K562 (cell line): ENCODE results near the gene SCN2B. TPM values are rescaled to one million over a fixed set of nuclear protein-coding genes. Genes with fewer than 3 reads are reported as not detected.

Source experiments
- ATAC-seq: fragments of 200-7000 bp; cut with Tn5 transposase; 3 replicates; pipeline ENCODE4 v1.9.1; 2020; ENCODE audit warnings: moderate library complexity
- BruUV-seq: library from RNA; stranded (reverse); fragments of 400-500 nt; replicated peaks from 2 replicates; lab custom pipeline; 2021; lab: Mats Ljungman, UMichigan
- CTCF ChIA-PET: fragments of 300-600 bp; formaldehyde crosslinking; extraction: SDS; loops from one replicate; lab custom pipeline; 2021; ENCODE audit warnings: low intra/inter-chr PET ratio; lab: Yijun Ruan, JAX
- POLR2A ChIA-PET: fragments of 300-600, 350-650 bp; sonication (Branson Sonifier 250); formaldehyde crosslinking; extraction: SDS; loops from one replicate; lab custom pipeline; 2021; ENCODE audit warnings: antibody characterized with exemption, inconsistent platforms; lab: Yijun Ruan, JAX
- DNase-seq, 4 experiments: peaks; one replicate each; pipeline versions ENCODE4 v3.0.0 to v3.0.0-alpha.2; 2011 to 2018; ENCODE audit warnings: low spot score in 3 of 4, mixed read lengths in 3 of 4; ENCODE audit errors: extremely low read depth in 1 of 4
- FAIRE-seq: peaks from 2 replicates; lab custom pipeline; 2011; peaks lifted over from hg19 to GRCh38; lab: Jason Lieb, UNC
- H2AFZ ChIP-seq: 2 replicates; pipeline ENCODE4 v1.6.0; 2011; ENCODE audit warnings: low read depth, low read length, control low read depth, inconsistent platforms
- H3K27ac ChIP-seq: fragments of 200-600 bp; 3 replicates; pipeline ENCODE4 v1.8.0; 2011; ENCODE audit warnings: low read depth, mild to moderate bottlenecking, control low read depth, inconsistent platforms, low read length, moderate library complexity, mixed read lengths; ENCODE audit errors: extremely low read depth
- H3K27me3 ChIP-seq, 2 experiments: fragments of 300-600 bp in 1 of 2; 2 replicates in 1 of 2; 3 replicates in 1 of 2; pipeline versions ENCODE4 v1.6.0 to v1.8.0; 2011; ENCODE audit warnings: inconsistent platforms in 2 of 2, low read length in 2 of 2, mild to moderate bottlenecking in 1 of 2, mixed read lengths in 1 of 2, moderate library complexity in 1 of 2; ENCODE audit not compliant: control insufficient read depth in 2 of 2, insufficient read depth in 2 of 2
- H3K36me3 ChIP-seq: fragments of 300-600 bp; 3 replicates; pipeline ENCODE4 v1.8.0; 2011; ENCODE audit warnings: mild to moderate bottlenecking, low read length, inconsistent platforms; ENCODE audit not compliant: control insufficient read depth, insufficient read depth
- H3K4me1 ChIP-seq, 2 experiments: fragments of 200-600 bp in 1 of 2; replicated peaks in 1 of 2; 2 replicates in 1 of 2; 3 replicates in 1 of 2; pipeline versions ENCODE4 v1.5.1 to v1.8.0; 2011; ENCODE audit warnings: inconsistent platforms in 2 of 2, low read length in 2 of 2, mild to moderate bottlenecking in 1 of 2, mixed read lengths in 1 of 2, moderate library complexity in 1 of 2; ENCODE audit not compliant: control insufficient read depth in 2 of 2, insufficient read depth in 2 of 2
- H3K4me2 ChIP-seq: 2 replicates; pipeline ENCODE4 v1.6.1; 2011; ENCODE audit warnings: low read length, control low read depth, inconsistent platforms, mixed read lengths; ENCODE audit not compliant: insufficient read depth
- H3K4me3 ChIP-seq: fragments of 200-600 bp; sonication (generic), shearing (Covaris generic); 2 replicates; pipeline ENCODE4 v1.5.1; 2016; ENCODE audit warnings: control low read depth, inconsistent platforms
- H3K79me2 ChIP-seq: fragments of 200-600 bp; 3 replicates; pipeline ENCODE4 v1.8.0; 2011; ENCODE audit warnings: low read length, inconsistent platforms; ENCODE audit not compliant: control insufficient read depth, insufficient read depth
- H3K9ac ChIP-seq, 2 experiments: 2 replicates each; pipeline versions ENCODE4 v1.6.0 to v1.6.1; 2011; ENCODE audit warnings: low read depth in 2 of 2, low read length in 2 of 2, control low read depth in 1 of 2, inconsistent platforms in 1 of 2, mild to moderate bottlenecking in 1 of 2, mixed read lengths in 1 of 2; ENCODE audit not compliant: insufficient read depth in 1 of 2
- H3K9me1 ChIP-seq: one replicate; pipeline ENCODE4 v1.6.0; 2011; ENCODE audit warnings: inconsistent platforms, mild to moderate bottlenecking, low read length, moderate library complexity; ENCODE audit not compliant: control insufficient read depth, insufficient read depth
- H3K9me3 ChIP-seq: replicated peaks from 2 replicates; pipeline ENCODE4 v1.5.1; 2011; ENCODE audit warnings: low read depth, low read length, inconsistent platforms; ENCODE audit not compliant: control insufficient read depth, insufficient read depth
- H4K20me1 ChIP-seq: replicated peaks from 2 replicates; pipeline ENCODE4 v1.6.1; 2011; ENCODE audit warnings: low read length, inconsistent platforms, mixed read lengths; ENCODE audit not compliant: control insufficient read depth, insufficient read depth
- CBX1 ChIP-seq: sonication (generic); IDR thresholded peaks from 2 replicates; pipeline ENCODE4 v1.6.1; 2016; ENCODE audit warnings: antibody characterized with exemption, low read depth, mild to moderate bottlenecking
- CTCFL ChIP-seq: IDR thresholded peaks from 2 replicates; pipeline ENCODE4 v1.6.1; 2011; ENCODE audit warnings: borderline replicate concordance, low read depth, mild to moderate bottlenecking, moderate library complexity, low read length; ENCODE audit not compliant: insufficient read depth, poor library complexity, severe bottlenecking
- EWSR1 ChIP-seq: fragments of 450-650 bp; IDR thresholded peaks from 2 replicates; pipeline ENCODE4 v1.6.1; 2018; ENCODE audit warnings: borderline replicate concordance, mild to moderate bottlenecking, low read depth, moderate library complexity; ENCODE audit not compliant: partially characterized antibody
- GMEB1 ChIP-seq: fragments of 250-450 bp; sonication (Bioruptor Pico); IDR thresholded peaks from 2 replicates; pipeline ENCODE4 v1.4.0; 2020; ENCODE audit warnings: mild to moderate bottlenecking
- ILK ChIP-seq: fragments of 450-650 bp; IDR thresholded peaks from 2 replicates; pipeline ENCODE4 v1.6.1; 2016; ENCODE audit warnings: missing genetic modification characterization, low read depth, mild to moderate bottlenecking, missing compliant biosample characterization, moderate library complexity, borderline replicate concordance
- JUN ChIP-seq, 2 experiments: sonication (generic) in 1 of 2; formaldehyde crosslinking in 1 of 2; IDR thresholded peaks; 2 replicates each; pipeline versions ENCODE4 v1.6.1 to v1.8.0; 2012 to 2022; ENCODE audit warnings: borderline replicate concordance in 2 of 2, mild to moderate bottlenecking in 2 of 2, improper control_type of control experiment in 1 of 2, low read depth in 1 of 2, low read length in 1 of 2, missing genetic modification reagents in 1 of 2
- MEF2D ChIP-seq: conservative IDR thresholded peaks from 2 replicates; pipeline ENCODE4 v1.6.1; 2016; ENCODE audit warnings: low read depth, missing genetic modification characterization, missing compliant biosample characterization
- NR3C1 ChIP-seq: sonication (generic); formaldehyde crosslinking; IDR thresholded peaks from 2 replicates; pipeline ENCODE4 v1.8.1; 2022; ENCODE audit warnings: missing genetic modification reagents
- THAP7 ChIP-seq: fragments of 250-450 bp; sonication (Bioruptor Pico); IDR thresholded peaks from 2 replicates; pipeline ENCODE4 v1.5.0; 2021
- ZFP91 ChIP-seq: sonication (generic); formaldehyde crosslinking; IDR thresholded peaks from 2 replicates; pipeline ENCODE4 v1.8.0; 2022; ENCODE audit warnings: mild to moderate bottlenecking, missing genetic modification reagents
- ZNF134 ChIP-seq: fragments of 250-450 bp; sonication (Bioruptor Pico); conservative IDR thresholded peaks from 2 replicates; pipeline ENCODE4 v1.4.0; 2020
- ZNF239 ChIP-seq: fragments of 250-450 bp; sonication (Bioruptor Pico); IDR thresholded peaks from 2 replicates; pipeline ENCODE4 v1.4.0; 2020; ENCODE audit warnings: mild to moderate bottlenecking
- ZNF24 ChIP-seq: fragments of 450-650 bp; IDR thresholded peaks from 2 replicates; pipeline ENCODE4 v1.6.1; 2016
- ZNF311 ChIP-seq: fragments of 250-450 bp; sonication (Bioruptor Pico); IDR thresholded peaks from 2 replicates; pipeline ENCODE4 v1.4.0; 2020; ENCODE audit warnings: mild to moderate bottlenecking, moderate library complexity
- WGBS: fragments of 100-300 bp; shearing (Covaris generic); methylation state at CpG from one replicate; pipeline ENCODE4 v1.1.6; 2016; ENCODE audit warnings: low coverage, mixed read lengths; ENCODE audit not compliant: insufficient coverage; ENCODE audit errors: missing lambda C conversion rate; 5-methylcytosine and 5-hydroxymethylcytosine counted together
- in situ Hi-C: fragments of 300-500 bp; cut with MboI; formaldehyde crosslinking; loops from 4 replicates; pipeline ENCODE4 v1.15.0; 2018; ENCODE audit warnings: inconsistent platforms, mixed read lengths
- intact Hi-C: fragments of 100-400 bp; cut with micrococcal nuclease; formaldehyde crosslinking; loops from 2 replicates; pipeline ENCODE4 v1.14.2; 2022
- polyA plus RNA-seq, 8 experiments: library from polyadenylated mRNA; depleted of rRNA in 4 of 8; stranded (reverse) in 5 of 8; unstranded in 3 of 8; fragments of >200 nt; fragmentation: Nextera tagmentation in 2 of 8; fragmentation: Illumina TruSeq in 1 of 8; extraction: Ambion mirVana in 2 of 8; extraction: Trizol in 1 of 8; gene quantifications; 2 replicates each; pipeline versions ENCODE4 v1.2.1 to v1.2.3, GENCODE V29; 2011 to 2014; ENCODE audit warnings: inconsistent platforms in 1 of 8, missing spikeins in 1 of 8
- total RNA-seq, 7 experiments: library from RNA; depleted of rRNA in 6 of 7; stranded (reverse); fragments of >200 nt in 6 of 7; fragmentation: Illumina TruSeq in 2 of 7; extraction: Trizol in 2 of 7; gene quantifications; 2 replicates each; pipeline versions ENCODE4 v1.2.1 to v1.2.3, GENCODE V29; 2011 to 2021; ENCODE audit warnings: low replicate concordance in 1 of 7

SCN2B gene
- total and polyA plus RNA-seq, 9 of the 15 experiments (the other 6 are each of a cell fraction or from before 2014, with no cell fraction given): not detected

GRCh38 chr11:118153976-118154375 lies 22.5 kb downstream of the SCN2B start:
- Histone ChIP-seq H3K79me2 (no peaks in the 10 kb centered on the region), H3K4me1 (peaks cover 0 to 16% of the 10 kb centered on the region in 2 experiments; a peak in 2 of 5 replicates), H3K4me3 (no peak overlapping the region), H3K9me1 (no peaks in the 10 kb centered on the region), H4K20me1 (0 out of 2 replicates have a peak, but pooled peaks cover 4% of the 10 kb centered on the region), H2AFZ (no peak overlapping the region), H3K27me3 (peaks cover 55 to 98% of the 10 kb centered on the region in 2 experiments; a peak in 4 of 5 replicates), H3K9ac (no peak overlapping the region), H3K9me3 (no peaks in the 10 kb centered on the region), H3K36me3 (no peaks in the 10 kb centered on the region), H3K4me2 (no peak overlapping the region), H3K27ac (no peak overlapping the region)
- no peak for DNase-seq
- FAIRE-seq: no peak
- in situ Hi-C loops: no loop called here
- intact Hi-C loops: no loop called here
- ChIA-PET CTCF (no interaction called here), POLR2A (interaction anchor here (0.9 kb wide), 1 partner anchor 9 kb away, joined by 3 read pairs; no protein-coding TSS in a partner anchor)
- TF ChIP-seq ZNF24 (no peak), ILK (tag) (no peak), ZNF311 (CRISPR knock-in tag) (no peak), CTCFL (no peak), ZNF134 (CRISPR knock-in tag) (no peak), ZFP91 (CRISPR knock-in tag) (no peak), CBX1 (no peak), MEF2D (tag) (no peak), NR3C1 (CRISPR knock-in tag) (no peak), GMEB1 (CRISPR knock-in tag) (no peak), THAP7 (CRISPR knock-in tag) (no peak), EWSR1 (no peak), ZNF239 (CRISPR knock-in tag) (no peak), JUN (IDR thresholded peaks at IDR 0.05; ENCODE audit: borderline replicate concordance, low read depth, low read length) (no peak), JUN (CRISPR knock-in tag; IDR thresholded peaks at IDR 0.05; ENCODE audit: borderline replicate concordance) (no peak)
- WGBS: 3% methylated on average over 11 of the region's 11 CpGs
- BruUV-seq: no TSS peak
- ATAC-seq: no peak
